ENCODE data around the gene MFAP2. TPM values are rescaled to one million over a fixed set of nuclear protein-coding genes. Genes with fewer than 3 reads are reported as not detected.

MFAP2 gene
- total and polyA plus RNA-seq, 2 of the 8 experiments (the other 6 are each of a cell fraction or from before 2014, with no cell fraction given) = 172 to 326 TPM

- Histone ChIP-seq H3K36me3 (ENCODE audit: control insufficient read depth in 2 of 4, insufficient read depth in 4 of 4, low read length in 3 of 4) (peaks cover 28 to 71% (median 42%) of the 10 kb centered on the region in 4 experiments), H2AK5ac (ENCODE audit: low read depth, low read length) (no peak overlapping the region), H2BK120ac (replicated peaks; ENCODE audit: low read depth, low read length) (no peak overlapping the region), H3K4me2 (ENCODE audit: insufficient read depth in 1 of 2, low read depth in 2 of 2, low read length in 2 of 2) (no peak overlapping the region), H3K27me3 (replicated peaks in 1 of 4; ENCODE audit: control insufficient read depth in 3 of 4, extremely low read depth in 1 of 4, insufficient read depth in 3 of 4, low read length in 3 of 4) (no peaks in the 10 kb centered on the region), H3K56ac (replicated peaks; ENCODE audit: insufficient read length, low read depth, low read length) (no peak overlapping the region), H3K9me3 (ENCODE audit: insufficient read depth in 2 of 2, low read depth in 1 of 2, low read length in 1 of 2) (no peaks in the 10 kb centered on the region), H3K4me3 (ENCODE audit: extremely low read depth in 1 of 4, insufficient read depth in 2 of 4, low read depth in 3 of 4, low read length in 4 of 4) (no peak overlapping the region), H3K18ac (ENCODE audit: extremely low read depth, low read length) (no peak overlapping the region), H3K79me2 (ENCODE audit: control insufficient read depth in 1 of 2, insufficient read depth in 2 of 2, low read length in 2 of 2) (no peaks in the 10 kb centered on the region), H2BK5ac (ENCODE audit: low read depth, low read length) (no peak overlapping the region), H4K91ac (replicated peaks; ENCODE audit: insufficient read length, low read length) (no peak overlapping the region), H3K79me1 (ENCODE audit: low read depth, low read length) (no peaks in the 10 kb centered on the region), H4K8ac (ENCODE audit: extremely low read depth, insufficient read depth, low read length) (no peak overlapping the region), H3K27ac (ENCODE audit: low read depth, low read length) (no peak overlapping the region), H3K23me2 (ENCODE audit: low read depth, low read length) (no peaks in the 10 kb centered on the region), H2BK12ac (ENCODE audit: low read depth, low read length) (no peak overlapping the region), H2AFZ (ENCODE audit: low read length) (no peak overlapping the region), H2BK20ac (ENCODE audit: low read length) (no peak overlapping the region), H2BK15ac (ENCODE audit: low read length) (no peak overlapping the region), H3K14ac (ENCODE audit: insufficient read length) (no peak overlapping the region), H3K4ac (replicated peaks; ENCODE audit: insufficient read length, low read depth, low read length) (no peak overlapping the region), H3K4me1 (replicated peaks in 1 of 4; ENCODE audit: control insufficient read depth in 3 of 4, insufficient read depth in 4 of 4, low read length in 3 of 4) (peaks cover 5 to 7% (median 6%) of the 10 kb centered on the region in 4 experiments; a peak in 6 of 7 replicates), H4K5ac (ENCODE audit: insufficient read length, low read depth, low read length) (no peak overlapping the region), H4K20me1 (replicated peaks in 1 of 2; ENCODE audit: control insufficient read depth in 1 of 2, insufficient read depth in 2 of 2, low read length in 2 of 2) (peaks cover 0 to 2% of the 10 kb centered on the region in 2 experiments), H3K9ac (replicated peaks in 1 of 4; ENCODE audit: extremely low read depth in 1 of 4, low read depth in 3 of 4, low read length in 3 of 4) (no peak overlapping the region), H3K23ac (ENCODE audit: insufficient read length) (no peak overlapping the region)
- DNase-seq (ENCODE audit: low read depth in 1 of 2, low spot score in 2 of 2) (no peak), FAIRE-seq (no peak)
- ChIA-PET CTCF (ENCODE audit: partially characterized antibody) (interaction anchor here (0.9 to 2.0 kb wide), 6 partner anchors 12 to 486 kb away, joined by 3 to 6 read pairs (median 4); no protein-coding TSS in a partner anchor), POLR2A (ENCODE audit: partially characterized antibody) (no interaction called here)
- WGBS, 2 experiments (ENCODE audit: extremely low coverage in 1 of 2, insufficient coverage in 1 of 2, insufficient read length in 1 of 2, insufficient replicate concordance in 2 of 2, low coverage in 1 of 2, low lambda C conversion rate in 2 of 2, missing lambda C conversion rate in 1 of 2) = 100% methylated on average over 2 of the region's 2 CpGs; no CpG with 5 or more reads in 1 of the 2 experiments
- TF ChIP-seq CREB1 (IDR thresholded peaks at IDR 0.05) = no peak
- TF ChIP-seq TBP (IDR thresholded peaks at IDR 0.05; ENCODE audit: low read depth, low read length) = no peak
- TF ChIP-seq EZH2 (IDR thresholded peaks at IDR 0.05; ENCODE audit: low read depth, low read length, severe bottlenecking) = no peak
- TF ChIP-seq RNF2 (IDR thresholded peaks at IDR 0.05; ENCODE audit: borderline replicate concordance, low read depth, low read length, missing control alignments, poor library complexity, severe bottlenecking) = no peak
- no peak for TF ChIP-seq SIX5 (IDR thresholded peaks at IDR 0.05; ENCODE audit: low read depth, low read length)
- no peak for TF ChIP-seq ASH2L (IDR thresholded peaks at IDR 0.05; ENCODE audit: low read length)
- no peak for TF ChIP-seq POLR2A (IDR thresholded peaks at IDR 0.05; ENCODE audit: control extremely low read depth in 1 of 2, low read depth in 2 of 2, low read length in 2 of 2)
- TF ChIP-seq, protein P1, sequence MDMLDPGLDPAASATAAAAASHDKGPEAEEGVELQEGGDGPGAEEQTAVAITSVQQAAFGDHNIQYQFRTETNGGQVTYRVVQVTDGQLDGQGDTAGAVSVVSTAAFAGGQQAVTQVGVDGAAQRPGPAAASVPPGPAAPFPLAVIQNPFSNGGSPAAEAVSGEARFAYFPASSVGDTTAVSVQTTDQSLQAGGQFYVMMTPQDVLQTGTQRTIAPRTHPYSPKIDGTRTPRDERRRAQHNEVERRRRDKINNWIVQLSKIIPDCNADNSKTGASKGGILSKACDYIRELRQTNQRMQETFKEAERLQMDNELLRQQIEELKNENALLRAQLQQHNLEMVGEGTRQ (IDR thresholded peaks at IDR 0.05; ENCODE audit: low read length) = no peak
- no peak for TF ChIP-seq GABPA (IDR thresholded peaks at IDR 0.05; ENCODE audit: borderline replicate concordance, insufficient read depth, low read length)
- no peak for TF ChIP-seq SP4 (IDR thresholded peaks at IDR 0.05; ENCODE audit: low read length)
- no peak for TF ChIP-seq CHD1 (IDR thresholded peaks at IDR 0.05; ENCODE audit: low read depth, low read length)
- no peak for TF ChIP-seq RFX5 (IDR thresholded peaks at IDR 0.05; ENCODE audit: borderline replicate concordance, low read depth, low read length)
- TF ChIP-seq SUZ12 (IDR thresholded peaks at IDR 0.05; ENCODE audit: low read length) = no peak
- TF ChIP-seq EGR1 (IDR thresholded peaks at IDR 0.05; ENCODE audit: borderline replicate concordance, low read depth, low read length) = no peak
Measured at GRCh38 chr1:17020502-17020901, 40.1 kb upstream of the MFAP2 start.
